ENCODE data around the gene GMDS. TPM values are rescaled to one million over a fixed set of nuclear protein-coding genes. Genes with fewer than 3 reads are reported as not detected.

GMDS gene
- polyA plus RNA-seq, 1 of the 3 experiments (the other 2 are of a cell fraction): 12.3 TPM

GRCh38 chr6:1623769-1624057, 621.7 kb downstream of the GMDS start:
- TF ChIP-seq RFX5 (IDR thresholded peaks at IDR 0.05; ENCODE audit: low read length): no peak
- TF ChIP-seq GABPA (IDR thresholded peaks at IDR 0.05; ENCODE audit: low read depth): no peak
- H3K4me3 ChIP-seq (ENCODE audit: low read depth in 2 of 2, low read length in 1 of 2): no peak overlapping the region
- no peak for DNase-seq
- H3K9ac ChIP-seq: no peak overlapping the region
- ChIA-PET CTCF (no interaction called here), POLR2A (no interaction called here)
- no peaks in the 10 kb centered on the region for H3F3A ChIP-seq (replicated peaks; ENCODE audit: insufficient read depth)
- no peaks in the 10 kb centered on the region for H3K9me3 ChIP-seq
- 94% methylated on average over 8 of the region's 12 CpGs for WGBS (ENCODE audit: low lambda C conversion rate)
- H3K4me1 ChIP-seq (ENCODE audit: control insufficient read depth in 1 of 2, insufficient read depth in 2 of 2, low read depth in 1 of 2, low read length in 1 of 2): peaks cover 0 to 25% of the 10 kb centered on the region in 2 experiments; a peak in 2 of 4 replicates
- H4K20me1 ChIP-seq (ENCODE audit: insufficient read depth): no peaks in the 10 kb centered on the region
- H3K36me3 ChIP-seq (replicated peaks in 1 of 2; ENCODE audit: control insufficient read depth in 1 of 2, insufficient read depth in 2 of 2, low read length in 1 of 2): peaks cover 0 to 6% of the 10 kb centered on the region in 2 experiments
- no peaks in the 10 kb centered on the region for H3K27me3 ChIP-seq (ENCODE audit: insufficient read depth)
- H3K9me2 ChIP-seq: no peaks in the 10 kb centered on the region
- H2AFZ ChIP-seq (ENCODE audit: low read depth): no peak overlapping the region
- no peak overlapping the region for H3K4me2 ChIP-seq
- H3K79me2 ChIP-seq (ENCODE audit: insufficient read depth): no peaks in the 10 kb centered on the region
- no peak overlapping the region for H3K27ac ChIP-seq (ENCODE audit: low read depth in 2 of 2, low read length in 1 of 2)

- Histone ChIP-seq H4K20me1 (ENCODE audit: insufficient read depth) (no peaks in the 10 kb centered on the region), H3K4me2 (no peak overlapping the region), H3K9ac (no peak overlapping the region), H3F3A (replicated peaks; ENCODE audit: insufficient read depth) (no peaks in the 10 kb centered on the region), H2AFZ (ENCODE audit: low read depth) (no peak overlapping the region), H3K9me2 (no peaks in the 10 kb centered on the region), H3K27ac (ENCODE audit: low read depth in 2 of 2, low read length in 1 of 2) (no peak overlapping the region), H3K79me2 (ENCODE audit: insufficient read depth) (no peaks in the 10 kb centered on the region), H3K36me3 (replicated peaks in 1 of 2; ENCODE audit: control insufficient read depth in 1 of 2, insufficient read depth in 2 of 2, low read length in 1 of 2) (peaks cover 0 to 6% of the 10 kb centered on the region in 2 experiments), H3K4me1 (ENCODE audit: control insufficient read depth in 1 of 2, insufficient read depth in 2 of 2, low read depth in 1 of 2, low read length in 1 of 2) (peaks cover 0 to 23% of the 10 kb centered on the region in 2 experiments; a peak in 2 of 4 replicates), H3K27me3 (ENCODE audit: insufficient read depth) (no peaks in the 10 kb centered on the region), H3K9me3 (no peaks in the 10 kb centered on the region), H3K4me3 (ENCODE audit: low read depth in 2 of 2, low read length in 1 of 2) (no peak overlapping the region)
- TF ChIP-seq EP300 (IDR thresholded peaks at IDR 0.05; ENCODE audit: borderline replicate concordance in 1 of 2, low read depth in 1 of 2, low read length in 1 of 2): no peak
- no peak for TF ChIP-seq GABPA (IDR thresholded peaks at IDR 0.05; ENCODE audit: low read depth)
- TF ChIP-seq TEAD4 (IDR thresholded peaks at IDR 0.05; ENCODE audit: borderline replicate concordance, insufficient read depth): no peak
- no peak for TF ChIP-seq MEF2A (IDR thresholded peaks at IDR 0.05; ENCODE audit: borderline replicate concordance, low read depth)
- no peak for TF ChIP-seq RXRA (IDR thresholded peaks at IDR 0.05; ENCODE audit: borderline replicate concordance, low read depth)
- ChIA-PET CTCF (interaction anchor here (0.9 kb wide), 1 partner anchor 481 kb away, joined by 3 read pairs; no protein-coding TSS in a partner anchor), POLR2A (no interaction called here)
- 94% methylated on average over 8 of the region's 8 CpGs for WGBS (ENCODE audit: low lambda C conversion rate)
- no peak for DNase-seq
Observed at GRCh38 chr6:1622851-1623768, 622.3 kb downstream of the GMDS start.

- Histone ChIP-seq H4K20me1 (ENCODE audit: insufficient read depth) (peaks cover 2% of the 10 kb centered on the region; the same call in 1 of the 2 replicates), H3K9ac (no peak overlapping the region), H3K4me2 (no peak overlapping the region), H2AFZ (ENCODE audit: low read depth) (no peak overlapping the region), H3K4me3 (ENCODE audit: low read depth in 2 of 2, low read length in 1 of 2) (no peak overlapping the region), H3F3A (replicated peaks; ENCODE audit: insufficient read depth) (no peaks in the 10 kb centered on the region), H3K27ac (ENCODE audit: low read depth in 2 of 2, low read length in 1 of 2) (no peak overlapping the region; a peak in 1 of 4 replicates), H3K9me3 (no peaks in the 10 kb centered on the region), H3K27me3 (ENCODE audit: insufficient read depth) (no peaks in the 10 kb centered on the region), H3K4me1 (ENCODE audit: control insufficient read depth in 1 of 2, insufficient read depth in 2 of 2, low read depth in 1 of 2, low read length in 1 of 2) (peaks cover 0 to 17% of the 10 kb centered on the region in 2 experiments; a peak in 2 of 4 replicates), H3K79me2 (ENCODE audit: insufficient read depth) (no peaks in the 10 kb centered on the region), H3K9me2 (no peaks in the 10 kb centered on the region), H3K36me3 (replicated peaks in 1 of 2; ENCODE audit: control insufficient read depth in 1 of 2, insufficient read depth in 2 of 2, low read length in 1 of 2) (peaks cover 0 to 8% of the 10 kb centered on the region in 2 experiments)
- ChIA-PET CTCF (interaction anchor here (0.9 kb wide), 1 partner anchor 482 kb away, joined by 3 read pairs; no protein-coding TSS in a partner anchor), POLR2A (no interaction called here)
- DNase-seq: peak; percentile 92
- 0 out of 2 replicates have a peak, but pooled peaks have one; percentile 25 for TF ChIP-seq RCOR1 (IDR thresholded peaks at IDR 0.05; ENCODE audit: low read length)
- TF ChIP-seq EP300 (IDR thresholded peaks at IDR 0.05; ENCODE audit: borderline replicate concordance in 1 of 2, low read depth in 1 of 2, low read length in 1 of 2): no peak
- peak; percentile 82 for TF ChIP-seq TCF12 (IDR thresholded peaks at IDR 0.05)
- 51% methylated on average over 13 of the region's 15 CpGs for WGBS (ENCODE audit: low lambda C conversion rate)
Observed at GRCh38 chr6:1622220-1622850, 623.1 kb downstream of the GMDS start.

Data from SK-N-SH (cell line).